Stimulated activated CD4-positive, alpha-beta T cell treated with anti-CD3 and anti-CD28 coated beads, Interleukin-15, amount 100 ng/mL, for 1 hour (primary cell): ENCODE measurements around the gene SUN2.

Experiments
- DNase-seq, 2 donors: peaks; one replicate each; pipeline ENCODE4 v3.0.0-alpha.2; 2020; ENCODE audit warnings: low read depth in 1 of 2, low spot score in 1 of 2

Gene SUN2

GRCh38 chr22:38781033-38781432 lies 25.2 kb upstream of the SUN2 start:
- DNase-seq, result no peak

- no peak for DNase-seq
Observed at GRCh38 chr22:38777087-38777671, 21.4 kb upstream of the SUN2 start.

- no peak for DNase-seq
Observed at GRCh38 chr22:38776086-38776485, 20.3 kb upstream of the SUN2 start.

- no peak for DNase-seq
Observed at GRCh38 chr22:38775656-38776055, 19.9 kb upstream of the SUN2 start.

- no peak for DNase-seq
Observed at GRCh38 chr22:38774496-38775166, 18.8 kb upstream of the SUN2 start.

GRCh38 chr22:38773363-38773946 lies 17.7 kb upstream of the SUN2 start:
- no peak for DNase-seq

- no peak for DNase-seq
Observed at GRCh38 chr22:38772623-38772873, 16.8 kb upstream of the SUN2 start.

GRCh38 chr22:38770257-38770949 lies 14.6 kb upstream of the SUN2 start:
- no peak for DNase-seq

GRCh38 chr22:38768036-38768435 lies 12.2 kb upstream of the SUN2 start:
- no peak for DNase-seq

- DNase-seq, result no peak
Observed at GRCh38 chr22:38767313-38767712, 11.5 kb upstream of the SUN2 start.

GRCh38 chr22:38766076-38766777 lies 10.4 kb upstream of the SUN2 start:
- DNase-seq, result peak in 1 of 2 donors; percentile 19

- DNase-seq, result no peak
Observed at GRCh38 chr22:38762551-38762983, 6.8 kb upstream of the SUN2 start.

- no peak for DNase-seq
Observed at GRCh38 chr22:38761202-38762162, 5.7 kb upstream of the SUN2 start.

- no peak for DNase-seq
Observed at GRCh38 chr22:38760477-38761201, 4.8 kb upstream of the SUN2 start.

GRCh38 chr22:38759005-38759404 lies 3.2 kb upstream of the SUN2 start:
- DNase-seq, result no peak

GRCh38 chr22:38758276-38758945 lies 2.6 kb upstream of the SUN2 start:
- DNase-seq, result peak; percentile 41 to 62

- DNase-seq, result no peak
Observed at GRCh38 chr22:38757464-38757757, 1.6 kb upstream of the SUN2 start.

GRCh38 chr22:38756711-38757463 lies 1.1 kb upstream of the SUN2 start:
- DNase-seq, result no peak
